NCI-H82 treated with DMSO at 0.1 percent for 48 hours (cell line): Measurements from ENCODE around the gene MYRIP.

ENCODE experiments used
- DNase-seq: peaks from one replicate; lab custom pipeline; 2025; ENCODE audit not compliant: unreplicated experiment; lab: John Stamatoyannopoulos, UW

MYRIP gene

GRCh38 chr3:39965461-39965860 is 156.1 kb downstream of the MYRIP start:
- no peak for DNase-seq

GRCh38 chr3:39965997-39966396 is 156.6 kb downstream of the MYRIP start:
- DNase-seq, result no peak

- DNase-seq, result no peak
Measured at GRCh38 chr3:39970982-39971381, 161.6 kb downstream of the MYRIP start.

- DNase-seq, result no peak
Measured at GRCh38 chr3:39971559-39972031, 162.2 kb downstream of the MYRIP start.

- no peak for DNase-seq
Measured at GRCh38 chr3:39972508-39972907, 163.1 kb downstream of the MYRIP start.

- no peak for DNase-seq
Measured at GRCh38 chr3:39977058-39977794, 167.8 kb downstream of the MYRIP start.

- DNase-seq, result no peak
Measured at GRCh38 chr3:39978308-39978707, 168.9 kb downstream of the MYRIP start.

- no peak for DNase-seq
Measured at GRCh38 chr3:39980058-39980457, 170.6 kb downstream of the MYRIP start.

GRCh38 chr3:39980781-39981180 is 171.4 kb downstream of the MYRIP start:
- no peak for DNase-seq

- no peak for DNase-seq
Measured at GRCh38 chr3:39981547-39982184, 172.3 kb downstream of the MYRIP start.

- no peak for DNase-seq
Measured at GRCh38 chr3:39982665-39983357, 173.4 kb downstream of the MYRIP start.

GRCh38 chr3:39989746-39990145 is 180.3 kb downstream of the MYRIP start:
- DNase-seq, result no peak

GRCh38 chr3:39990532-39990931 is 181.1 kb downstream of the MYRIP start:
- DNase-seq, result no peak

- DNase-seq, result no peak
Measured at GRCh38 chr3:40008796-40009195, 199.4 kb downstream of the MYRIP start.

GRCh38 chr3:40009991-40010390 is 200.6 kb downstream of the MYRIP start:
- no peak for DNase-seq

GRCh38 chr3:40012381-40012780 is 203.0 kb downstream of the MYRIP start:
- no peak for DNase-seq

- no peak for DNase-seq
Measured at GRCh38 chr3:40016391-40016790, 207.0 kb downstream of the MYRIP start.

- DNase-seq, result no peak
Measured at GRCh38 chr3:40018369-40018768, 209.0 kb downstream of the MYRIP start.

- DNase-seq, result no peak
Measured at GRCh38 chr3:40019376-40019775, 210.0 kb downstream of the MYRIP start.

GRCh38 chr3:40020689-40021088 is 211.3 kb downstream of the MYRIP start:
- DNase-seq, result no peak

GRCh38 chr3:40021338-40021737 is 211.9 kb downstream of the MYRIP start:
- no peak for DNase-seq

GRCh38 chr3:40022297-40022827 is 213.0 kb downstream of the MYRIP start:
- DNase-seq, result no peak
